NCI-H82 treated with DMSO at 0.1 percent for 48 hours (cell line): ENCODE data around the gene C14orf132.

Experiments used
- DNase-seq: peaks from one replicate; lab custom pipeline; 2025; ENCODE audit not compliant: unreplicated experiment; lab: John Stamatoyannopoulos, UW

C14orf132 gene

GRCh38 chr14:96039633-96040311, 610 bp downstream of the C14orf132 start:
- DNase-seq = no peak

GRCh38 chr14:96040828-96041371, 1.7 kb downstream of the C14orf132 start:
- no peak for DNase-seq

- DNase-seq = peak; percentile 62
Measured at GRCh38 chr14:96042248-96042930, 3.2 kb downstream of the C14orf132 start.

- DNase-seq = no peak
Measured at GRCh38 chr14:96046630-96047029, 7.5 kb downstream of the C14orf132 start.

- no peak for DNase-seq
Measured at GRCh38 chr14:96047101-96047500, 7.9 kb downstream of the C14orf132 start.

- no peak for DNase-seq
Measured at GRCh38 chr14:96049932-96050331, 10.8 kb downstream of the C14orf132 start.

GRCh38 chr14:96050482-96050881, 11.3 kb downstream of the C14orf132 start:
- no peak for DNase-seq

- DNase-seq = no peak
Measured at GRCh38 chr14:96051231-96051630, 12.1 kb downstream of the C14orf132 start.

- DNase-seq = no peak
Measured at GRCh38 chr14:96051642-96052540, 12.7 kb downstream of the C14orf132 start.

GRCh38 chr14:96052541-96053247, 13.5 kb downstream of the C14orf132 start:
- DNase-seq = no peak

GRCh38 chr14:96053248-96053599, 14.1 kb downstream of the C14orf132 start:
- no peak for DNase-seq

- no peak for DNase-seq
Measured at GRCh38 chr14:96053600-96054381, 14.6 kb downstream of the C14orf132 start.

- no peak for DNase-seq
Measured at GRCh38 chr14:96054661-96055060, 15.5 kb downstream of the C14orf132 start.

GRCh38 chr14:96055065-96055752, 16.0 kb downstream of the C14orf132 start:
- no peak for DNase-seq

- DNase-seq = no peak
Measured at GRCh38 chr14:96055753-96056508, 16.8 kb downstream of the C14orf132 start.

- DNase-seq = peak; percentile 78
Measured at GRCh38 chr14:96056509-96057422, 17.6 kb downstream of the C14orf132 start.

- DNase-seq = no peak
Measured at GRCh38 chr14:96057738-96058137, 18.6 kb downstream of the C14orf132 start.
